HFFc6 (cell line): Measurements from ENCODE around the gene ZNF384. TPM values are rescaled to one million over a fixed set of nuclear protein-coding genes. Genes with fewer than 3 reads are reported as not detected.

ENCODE experiments used
- DNase-seq: peaks from one replicate; pipeline ENCODE4 v3.0.0-alpha.2; 2018
- H3K27ac Mint-ChIP-seq: 2 replicates; pipeline ENCODE4 v1.8.0; 2020; ENCODE audit warnings: mild to moderate bottlenecking, mixed read lengths
- H3K27me3 Mint-ChIP-seq: 2 replicates; pipeline ENCODE4 v1.8.0; 2021; ENCODE audit warnings: mild to moderate bottlenecking, moderate library complexity, mixed read lengths; ENCODE audit not compliant: insufficient read depth
- H3K36me3 Mint-ChIP-seq: 2 replicates; pipeline ENCODE4 v1.8.0; 2021; ENCODE audit warnings: low read depth, mixed read lengths
- H3K4me1 Mint-ChIP-seq: 2 replicates; pipeline ENCODE4 v1.8.0; 2020; ENCODE audit warnings: low read depth, mixed read lengths
- H3K4me3 Mint-ChIP-seq: 2 replicates; pipeline ENCODE4 v1.8.0; 2020; ENCODE audit warnings: mild to moderate bottlenecking, moderate library complexity, mixed read lengths
- H3K9me3 Mint-ChIP-seq: 2 replicates; pipeline ENCODE4 v1.8.0; 2020; ENCODE audit warnings: mild to moderate bottlenecking, mixed read lengths
- total RNA-seq, 6 experiments: library from RNA; stranded (reverse); fragmentation: NEBNext Ultra II Directional; extraction: Animal tissue kit (Norgen Biotek cat#: 25700); gene quantifications; 2 replicates in 1 of 6; 3 replicates in 5 of 6; pipeline ENCODE4 v1.2.3, GENCODE V29; 2021
- TF ChIP-seq, protein P1 (sequence below): fragments of 200-600 bp; sonication (generic); IDR thresholded peaks from 2 replicates; pipeline ENCODE4 v1.5.0; 2021; ENCODE audit warnings: antibody characterized with exemption, mild to moderate bottlenecking

ZNF384 gene
- total RNA-seq, 6 experiments from 2014 or later, result 32.8 to 43.9 (median 41.1) TPM

DNA sequence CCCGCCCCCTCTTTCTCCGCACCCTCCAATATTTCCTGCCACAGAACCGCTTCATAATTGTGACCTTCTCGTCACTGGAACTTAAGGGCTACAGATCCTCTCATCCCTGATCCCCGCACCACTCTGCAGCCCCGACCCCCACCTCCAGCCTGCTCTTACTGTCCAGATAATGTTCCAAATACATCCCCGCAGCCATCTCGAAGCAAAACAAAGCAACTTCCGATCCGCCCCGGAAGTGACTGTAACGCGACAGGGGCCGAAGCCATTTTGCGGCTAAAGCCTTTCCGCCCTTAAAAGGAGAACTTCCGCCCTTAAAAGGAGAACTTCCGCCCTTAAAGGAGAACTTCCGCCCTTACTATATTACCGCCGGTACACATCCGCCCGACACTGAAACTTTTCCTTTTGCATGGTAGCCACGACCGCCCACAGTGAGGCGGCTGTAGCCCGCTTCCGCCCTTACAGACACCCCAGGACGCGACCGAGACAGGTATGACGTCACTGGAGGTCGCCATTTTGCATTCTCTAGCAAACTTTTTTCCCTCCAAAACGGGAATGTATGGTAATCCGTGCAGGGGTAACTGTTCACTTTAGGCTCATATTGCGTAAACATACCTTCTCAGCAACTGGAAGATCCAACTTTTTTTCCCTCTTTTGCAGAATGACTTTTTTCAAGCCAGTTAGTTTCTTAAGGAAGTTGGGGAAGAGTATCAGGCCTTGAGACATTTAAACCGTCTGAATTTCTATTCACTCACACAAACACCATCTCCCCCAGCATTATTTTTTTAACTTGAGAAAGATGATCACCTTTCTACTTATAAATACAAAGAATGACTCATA is 26.1 kb downstream of the ZNF384 start, which contains the start of gene ING4:
TSS of gene ING4 (minus strand) at position 214 of the 837 bp plus-strand sequence. CDS start at position 196, 18 bp downstream.
- TF ChIP-seq, protein P1, sequence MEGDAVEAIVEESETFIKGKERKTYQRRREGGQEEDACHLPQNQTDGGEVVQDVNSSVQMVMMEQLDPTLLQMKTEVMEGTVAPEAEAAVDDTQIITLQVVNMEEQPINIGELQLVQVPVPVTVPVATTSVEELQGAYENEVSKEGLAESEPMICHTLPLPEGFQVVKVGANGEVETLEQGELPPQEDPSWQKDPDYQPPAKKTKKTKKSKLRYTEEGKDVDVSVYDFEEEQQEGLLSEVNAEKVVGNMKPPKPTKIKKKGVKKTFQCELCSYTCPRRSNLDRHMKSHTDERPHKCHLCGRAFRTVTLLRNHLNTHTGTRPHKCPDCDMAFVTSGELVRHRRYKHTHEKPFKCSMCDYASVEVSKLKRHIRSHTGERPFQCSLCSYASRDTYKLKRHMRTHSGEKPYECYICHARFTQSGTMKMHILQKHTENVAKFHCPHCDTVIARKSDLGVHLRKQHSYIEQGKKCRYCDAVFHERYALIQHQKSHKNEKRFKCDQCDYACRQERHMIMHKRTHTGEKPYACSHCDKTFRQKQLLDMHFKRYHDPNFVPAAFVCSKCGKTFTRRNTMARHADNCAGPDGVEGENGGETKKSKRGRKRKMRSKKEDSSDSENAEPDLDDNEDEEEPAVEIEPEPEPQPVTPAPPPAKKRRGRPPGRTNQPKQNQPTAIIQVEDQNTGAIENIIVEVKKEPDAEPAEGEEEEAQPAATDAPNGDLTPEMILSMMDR, result no peak
- Mint-ChIP-seq H3K27me3 (peaks cover 1% of the 10 kb centered on the region; the same call in 1 of the 2 replicates), H3K4me1 (peaks cover 18% of the 10 kb centered on the region), H3K4me3 (peak within 1 kb of the TSS; percentile 96), H3K36me3 (peaks cover 21% of the 10 kb centered on the region), H3K27ac (peak within 1 kb of the TSS; percentile 90), H3K9me3 (no peaks in the 10 kb centered on the region)
- peak; percentile 100 for DNase-seq

DNA sequence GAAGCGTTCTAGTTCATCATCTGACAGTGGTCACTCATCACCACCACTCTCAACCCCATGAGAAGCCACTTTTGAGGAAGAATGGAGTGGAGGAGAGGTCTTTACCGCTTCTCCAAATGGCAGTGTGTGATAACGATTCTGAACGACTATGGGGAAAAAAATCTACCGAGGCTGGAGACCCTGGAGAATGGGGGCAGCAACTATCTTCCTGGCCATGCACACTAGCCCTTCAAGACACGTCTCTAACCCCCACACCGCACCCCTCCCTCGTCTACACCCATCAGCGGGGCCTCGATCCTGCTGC is 26.6 kb downstream of the ZNF384 start:
- Mint-ChIP-seq H3K9me3 (no peaks in the 10 kb centered on the region), H3K27me3 (peaks cover 1% of the 10 kb centered on the region; the same call in 1 of the 2 replicates), H3K4me3 (peak overlapping the region; percentile 96), H3K36me3 (peaks cover 15% of the 10 kb centered on the region), H3K27ac (peak overlapping the region; percentile 90), H3K4me1 (peaks cover 18% of the 10 kb centered on the region)
- TF ChIP-seq, protein P1, result no peak
- DNase-seq, result no peak

DNA sequence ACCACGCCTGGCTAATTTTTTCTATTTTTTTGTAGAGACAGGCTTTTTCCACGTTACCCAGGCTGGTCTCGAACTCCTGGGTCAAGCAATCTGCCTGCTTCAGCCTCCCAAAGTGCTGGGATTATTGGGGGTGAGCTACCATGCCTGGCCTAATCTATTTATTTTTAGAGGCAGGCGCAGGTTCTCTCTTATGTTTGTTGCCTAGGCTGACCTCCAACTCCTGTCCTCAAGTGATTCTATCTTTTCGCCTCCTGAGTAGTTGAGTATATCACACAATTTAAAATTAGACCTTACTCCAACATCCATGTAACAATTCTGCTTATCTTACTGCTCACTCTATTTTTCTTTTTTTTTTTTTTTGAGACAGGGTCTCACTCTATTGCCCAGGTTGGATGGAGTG is 35.2 kb downstream of the ZNF384 start:
- Mint-ChIP-seq H3K9me3 (no peaks in the 10 kb centered on the region), H3K36me3 (peaks cover 19% of the 10 kb centered on the region), H3K4me1 (no peaks in the 10 kb centered on the region), H3K27me3 (no peaks in the 10 kb centered on the region), H3K27ac (no peak overlapping the region), H3K4me3 (no peak overlapping the region)
- TF ChIP-seq, protein P1, result no peak
- DNase-seq, result no peak

DNA sequence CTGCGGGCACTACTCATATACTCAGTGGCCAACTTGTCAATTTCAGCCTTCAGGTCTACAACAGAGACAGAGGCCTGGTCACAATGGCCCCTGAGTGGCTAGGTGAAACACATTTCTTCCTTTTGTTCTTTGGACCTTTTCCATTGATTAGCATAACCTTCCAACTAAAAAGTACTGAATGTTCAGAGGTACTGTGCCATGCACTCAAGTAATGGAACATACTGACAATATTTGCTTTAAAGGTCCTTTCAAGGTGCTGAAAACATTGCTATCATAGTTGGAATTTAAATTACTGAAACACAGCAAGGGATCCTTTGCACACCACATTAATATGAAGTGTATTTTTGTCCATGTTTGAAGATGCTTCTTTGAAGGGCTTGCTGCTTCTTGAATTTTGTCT is 35.8 kb downstream of the ZNF384 start:
- Mint-ChIP-seq H3K4me3 (no peak overlapping the region), H3K36me3 (peaks cover 16% of the 10 kb centered on the region), H3K27me3 (no peaks in the 10 kb centered on the region), H3K27ac (no peak overlapping the region), H3K9me3 (no peaks in the 10 kb centered on the region), H3K4me1 (no peaks in the 10 kb centered on the region)
- no peak for DNase-seq
- TF ChIP-seq, protein P1, result no peak

DNA sequence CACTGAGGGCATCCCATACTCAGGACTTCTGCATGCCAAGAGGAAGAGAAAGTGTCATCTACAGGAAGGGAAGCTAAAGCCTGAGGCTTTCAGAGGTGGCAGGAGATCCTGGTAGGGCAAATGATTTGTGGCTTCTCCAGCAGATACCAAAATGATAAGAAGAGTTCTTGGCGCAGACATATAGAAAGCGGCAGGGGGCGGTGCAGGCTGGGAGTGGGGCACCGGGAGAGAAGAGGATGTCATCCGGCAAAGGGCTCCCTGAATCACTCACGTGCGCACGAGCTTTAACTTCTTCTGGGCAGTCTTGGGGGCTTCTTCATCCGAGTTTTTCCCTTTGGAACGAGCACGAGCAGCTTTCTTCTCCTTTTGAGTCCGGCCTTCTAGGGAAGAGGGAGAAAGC is 36.8 kb downstream of the ZNF384 start:
- Mint-ChIP-seq H3K9me3 (peaks cover 4% of the 10 kb centered on the region; the same call in 1 of the 2 replicates), H3K36me3 (peaks cover 25% of the 10 kb centered on the region), H3K27me3 (no peaks in the 10 kb centered on the region), H3K4me3 (no peak overlapping the region), H3K27ac (no peak overlapping the region), H3K4me1 (no peaks in the 10 kb centered on the region)
- TF ChIP-seq, protein P1, result no peak
- DNase-seq, result no peak
